Esophagus (tissue), 2 donors: Measurements from ENCODE around the gene JUND. TPM values are rescaled to one million over a fixed set of nuclear protein-coding genes. Genes with fewer than 3 reads are reported as not detected.

Source experiments
- H3K27ac ChIP-seq, 2 donors: one replicate each; pipeline ENCODE4 v1.5.1; 2013; ENCODE audit warnings: low read depth in 2 of 2, mild to moderate bottlenecking in 2 of 2, inconsistent platforms in 1 of 2, low read length in 1 of 2, moderate library complexity in 1 of 2
- H3K27me3 ChIP-seq, 2 donors: one replicate each; pipeline ENCODE4 v1.6.1; 2013; ENCODE audit warnings: low read length in 2 of 2, control low read depth in 1 of 2, mild to moderate bottlenecking in 1 of 2; ENCODE audit not compliant: insufficient read depth in 2 of 2, control insufficient read depth in 1 of 2
- H3K36me3 ChIP-seq, 2 donors: one replicate each; pipeline ENCODE4 v1.6.1; 2013; ENCODE audit warnings: low read length in 1 of 2; ENCODE audit not compliant: control insufficient read depth in 2 of 2, insufficient read depth in 2 of 2
- H3K4me1 ChIP-seq, 2 donors: one replicate each; pipeline ENCODE4 v1.6.1; 2013; ENCODE audit warnings: low read length in 1 of 2; ENCODE audit not compliant: control insufficient read depth in 2 of 2, insufficient read depth in 2 of 2
- H3K4me3 ChIP-seq, 2 donors: one replicate each; pipeline ENCODE4 v1.5.1; 2013; ENCODE audit warnings: low read length in 2 of 2, mild to moderate bottlenecking in 2 of 2, low read depth in 1 of 2, moderate library complexity in 1 of 2
- H3K9me3 ChIP-seq, 2 donors: one replicate each; pipeline ENCODE4 v1.6.1; 2013; ENCODE audit warnings: mild to moderate bottlenecking in 2 of 2, low read depth in 1 of 2, low read length in 1 of 2, moderate library complexity in 1 of 2; ENCODE audit not compliant: control insufficient read depth in 2 of 2, insufficient read depth in 1 of 2
- WGBS, 2 donors: extraction: QIAGEN DNeasy Blood & Tissue Kit; methylation state at CpG; one replicate each; pipeline ENCODE4 v1.1.7; 2013; 5-methylcytosine and 5-hydroxymethylcytosine counted together
- polyA plus RNA-seq, 2 donors: library from polyadenylated mRNA; stranded (reverse); fragments of 200-250 nt; gene quantifications; one replicate each; pipeline ENCODE4 v1.2.3, GENCODE V29; 2013
- donor health status: healthy with polysubstance abuse.
- donor health status: Bipolar disorder and iron deficiency.

JUND gene
- polyA plus RNA-seq, 2 donors = 57.9 to 84.5 TPM

DNA sequence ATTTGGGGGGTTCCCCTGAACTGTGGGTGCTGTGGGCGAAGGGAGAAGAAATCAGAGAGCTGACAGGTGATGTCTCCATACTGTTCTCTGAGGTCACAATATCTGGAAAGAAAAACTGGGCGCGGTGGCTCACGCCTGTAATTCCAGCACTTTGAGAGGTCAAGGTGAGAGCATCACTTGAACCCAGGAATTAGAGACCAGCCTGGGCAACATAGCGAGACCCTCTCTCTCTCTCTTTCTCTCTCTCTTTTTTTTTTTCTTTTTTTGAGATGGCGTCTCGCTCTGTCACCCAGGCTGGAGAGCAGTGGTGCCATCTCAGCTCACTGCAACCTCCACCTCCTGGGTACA is 29.1 kb downstream of the JUND start:
- H3K36me3 ChIP-seq = no peaks in the 10 kb centered on the region
- WGBS, 2 donors = 71% methylated on average over 7 of the region's 7 CpGs
- no peaks in the 10 kb centered on the region for H3K27me3 ChIP-seq

GRCh38 chr19:18251587-18252369 is 29.6 kb downstream of the JUND start:
- Histone ChIP-seq H3K9me3 (no peaks in the 10 kb centered on the region), H3K27me3 (no peaks in the 10 kb centered on the region), H3K27ac (no peak overlapping the region), H3K36me3 (no peaks in the 10 kb centered on the region), H3K4me1 (peaks cover 0 to 16% of the 10 kb centered on the region in 2 donors), H3K4me3 (no peak overlapping the region)
- WGBS, 2 donors = 18 to 21% methylated on average over 23 of the region's 23 CpGs

More for the DNA sequence above, 29.1 kb downstream of the JUND start:
- H3K4me3 ChIP-seq = no peak overlapping the region
- no peak overlapping the region for H3K27ac ChIP-seq
- no peaks in the 10 kb centered on the region for H3K9me3 ChIP-seq
- H3K4me1 ChIP-seq = peaks cover 0 to 16% of the 10 kb centered on the region in 2 donors

DNA sequence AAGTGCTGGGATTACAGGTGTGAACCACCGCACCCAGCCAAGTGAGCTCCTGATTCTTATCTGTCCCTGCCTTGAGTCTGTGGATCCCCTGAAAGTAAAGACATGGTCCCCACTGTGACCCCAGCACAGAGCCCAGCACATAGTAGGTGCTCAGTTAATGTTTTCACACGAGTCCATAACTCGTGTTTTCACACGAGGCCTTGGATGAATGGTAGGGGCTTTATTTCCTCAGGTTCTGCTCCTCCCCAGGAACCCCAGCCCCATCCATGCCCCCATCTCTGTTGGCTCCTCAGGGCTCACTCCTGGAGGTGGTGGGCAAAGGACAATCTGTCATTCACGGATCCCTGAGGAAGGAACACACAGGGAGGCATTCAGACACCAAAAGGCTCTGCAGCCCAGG is 31.6 kb downstream of the JUND start:
- Histone ChIP-seq H3K27me3 (no peaks in the 10 kb centered on the region), H3K36me3 (no peaks in the 10 kb centered on the region), H3K4me3 (no peak overlapping the region), H3K9me3 (no peaks in the 10 kb centered on the region), H3K4me1 (peaks cover 0 to 9% of the 10 kb centered on the region in 2 donors), H3K27ac (no peak overlapping the region)
- 90 to 94% methylated on average over 5 of the region's 5 CpGs for WGBS, 2 donors

GRCh38 chr19:18245297-18245696 is 36.1 kb downstream of the JUND start:
- Histone ChIP-seq H3K4me1 (no peaks in the 10 kb centered on the region), H3K27ac (no peak overlapping the region), H3K9me3 (no peaks in the 10 kb centered on the region), H3K36me3 (no peaks in the 10 kb centered on the region), H3K4me3 (no peak overlapping the region), H3K27me3 (no peaks in the 10 kb centered on the region)
- 68 to 72% methylated on average over 7 of the region's 7 CpGs for WGBS, 2 donors

GRCh38 chr19:18239303-18239702 is 42.1 kb downstream of the JUND start:
- H3K9me3 ChIP-seq = no peaks in the 10 kb centered on the region
- no peak overlapping the region for H3K4me3 ChIP-seq
- no peaks in the 10 kb centered on the region for H3K36me3 ChIP-seq
- H3K4me1 ChIP-seq = no peaks in the 10 kb centered on the region
- peaks cover 0 to 4% of the 10 kb centered on the region in 2 donors for H3K27me3 ChIP-seq
- WGBS, 2 donors = 32 to 33% methylated on average over 12 of the region's 12 CpGs
- H3K27ac ChIP-seq = no peak overlapping the region

DNA sequence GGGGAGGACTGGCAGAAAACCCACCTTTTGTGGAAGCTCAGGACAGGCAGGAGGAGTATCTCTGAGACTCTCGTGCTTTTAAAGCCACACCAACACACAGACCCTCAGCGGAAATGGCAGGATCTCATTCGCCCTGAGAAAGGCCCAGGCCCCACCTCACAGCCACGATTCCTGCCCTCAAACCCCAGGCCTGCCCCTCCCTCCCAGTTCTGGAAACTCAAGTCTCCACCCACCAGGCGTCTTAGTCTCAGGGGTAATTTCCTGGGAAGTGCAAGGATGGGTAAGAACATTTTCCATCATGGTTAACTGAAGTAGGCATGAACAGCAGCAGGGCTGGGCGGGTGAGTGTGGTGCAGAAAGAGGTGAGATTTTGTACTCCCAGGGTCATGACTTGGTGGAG is 47.2 kb downstream of the JUND start:
- Histone ChIP-seq H3K27me3 (peaks cover 0 to 17% of the 10 kb centered on the region in 2 donors), H3K4me3 (no peak overlapping the region)
- WGBS, 2 donors = 34 to 40% methylated on average over 6 of the region's 6 CpGs

GRCh38 chr19:18233224-18233825 is 48.1 kb downstream of the JUND start:
- no peak overlapping the region for H3K4me3 ChIP-seq

More for the DNA sequence above, 47.2 kb downstream of the JUND start:
- H3K9me3 ChIP-seq = peaks cover 2 to 12% of the 10 kb centered on the region in 2 donors
- H3K4me1 ChIP-seq = no peaks in the 10 kb centered on the region
- H3K27ac ChIP-seq = no peak overlapping the region
- no peaks in the 10 kb centered on the region for H3K36me3 ChIP-seq

DNA sequence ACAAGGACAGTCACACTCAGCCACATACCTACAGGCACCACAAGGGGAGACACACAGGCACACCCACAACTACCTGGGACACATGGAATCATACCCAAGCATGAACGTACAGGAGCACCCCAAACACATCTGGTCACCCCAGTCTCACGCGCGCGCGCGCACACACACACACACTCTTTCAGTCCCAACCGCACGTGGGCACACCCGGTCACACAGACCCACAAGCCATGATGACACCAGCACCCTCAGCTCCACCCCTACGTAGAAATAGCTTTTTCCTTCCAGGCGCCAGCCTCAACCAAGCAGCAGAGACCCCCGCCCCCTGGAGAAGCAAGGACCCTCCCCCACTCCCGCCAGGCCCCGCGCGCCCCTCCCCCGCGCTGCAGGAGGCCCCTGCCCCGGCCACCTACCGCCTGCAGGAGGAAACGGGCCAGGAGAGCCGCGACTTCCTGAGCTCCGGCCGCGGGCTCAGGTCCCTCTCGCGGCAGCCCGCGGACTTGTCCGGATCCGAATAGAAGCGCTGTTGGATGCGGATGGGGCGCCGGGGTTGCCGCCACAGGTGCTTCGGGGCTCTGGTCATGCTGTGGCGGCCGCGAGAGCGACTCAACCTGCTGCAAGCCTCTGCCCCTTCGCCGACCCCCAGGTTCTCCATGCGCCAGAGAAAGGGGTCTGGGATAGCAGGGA is 48.7 kb downstream of the JUND start:
- H3K4me1 ChIP-seq = no peaks in the 10 kb centered on the region
- H3K4me3 ChIP-seq = no peak overlapping the region
- H3K36me3 ChIP-seq = no peaks in the 10 kb centered on the region
- H3K27ac ChIP-seq = no peak overlapping the region
- WGBS, 2 donors = 4 to 12% methylated on average over 40 to 46 of the region's 46 CpGs
- H3K9me3 ChIP-seq = peaks cover 2 to 12% of the 10 kb centered on the region in 2 donors
- peaks cover 0 to 19% of the 10 kb centered on the region in 2 donors for H3K27me3 ChIP-seq

More at GRCh38 chr19:18233224-18233825, 48.1 kb downstream of the JUND start:
- Histone ChIP-seq H3K27me3 (peaks cover 0 to 17% of the 10 kb centered on the region in 2 donors), H3K9me3 (peaks cover 2 to 12% of the 10 kb centered on the region in 2 donors), H3K36me3 (no peaks in the 10 kb centered on the region), H3K4me1 (no peaks in the 10 kb centered on the region), H3K27ac (no peak overlapping the region)
- WGBS, 2 donors = 17 to 25% methylated on average over 37 of the region's 37 CpGs

GRCh38 chr19:18231775-18232174 is 49.6 kb downstream of the JUND start:
- 16 to 29% methylated on average over 4 of the region's 4 CpGs for WGBS, 2 donors

More at GRCh38 chr19:18231775-18232174, 49.6 kb downstream of the JUND start:
- peaks cover 0 to 20% of the 10 kb centered on the region in 2 donors for H3K27me3 ChIP-seq
- H3K36me3 ChIP-seq = no peaks in the 10 kb centered on the region
- H3K9me3 ChIP-seq = peaks cover 2 to 12% of the 10 kb centered on the region in 2 donors
- no peaks in the 10 kb centered on the region for H3K4me1 ChIP-seq
- H3K27ac ChIP-seq = no peak overlapping the region
- no peak overlapping the region for H3K4me3 ChIP-seq
